ENCODE measurements around the gene PABPN1. TPM values are rescaled to one million over a fixed set of nuclear protein-coding genes. Genes with fewer than 3 reads are reported as not detected.
A peak's percentile ranks its signal among the peaks of the same experiment; 100 is the strongest.

The PABPN1 gene
- total RNA-seq, 3 donors from 2014 or later, result 157 to 185 (median 157) TPM

GRCh38 chr14:23346693-23347405 is 25.6 kb downstream of the PABPN1 start:
- DNase-seq (no peak), ATAC-seq (peak; percentile 12)
- peaks cover 2% of the 10 kb centered on the region for H3K4me1 ChIP-seq (ENCODE audit: low read depth)

GRCh38 chr14:23347406-23348296 is 26.4 kb downstream of the PABPN1 start:
- H3K4me3 ChIP-seq, result no peak overlapping the region
- H3K9me3 ChIP-seq, result no peaks in the 10 kb centered on the region
- no peak for DNase-seq
- peaks cover 10% of the 10 kb centered on the region for H3K4me1 ChIP-seq (ENCODE audit: low read depth)
- intact Hi-C loops (cut with DNase I, micrococcal nuclease), result no loop called here
- H3K36me3 ChIP-seq (ENCODE audit: low read depth), result no peaks in the 10 kb centered on the region
- no peak for TF ChIP-seq CTCF (IDR thresholded peaks at IDR 0.05)
- no peak for ATAC-seq

More at GRCh38 chr14:23346693-23347405, 25.6 kb downstream of the PABPN1 start:
- no peaks in the 10 kb centered on the region for H3K36me3 ChIP-seq (ENCODE audit: low read depth)
- no peaks in the 10 kb centered on the region for H3K9me3 ChIP-seq
- TF ChIP-seq CTCF (IDR thresholded peaks at IDR 0.05), result no peak
- intact Hi-C loops (cut with DNase I, micrococcal nuclease), result no loop called here
- no peak overlapping the region for H3K4me3 ChIP-seq

GRCh38 chr14:23348297-23348655 is 27.0 kb downstream of the PABPN1 start:
- H3K36me3 ChIP-seq (ENCODE audit: low read depth), result no peaks in the 10 kb centered on the region
- TF ChIP-seq CTCF (IDR thresholded peaks at IDR 0.05), result no peak
- no peak for ATAC-seq

GRCh38 chr14:23349156-23349845 is 28.0 kb downstream of the PABPN1 start:
- no peak overlapping the region for H3K4me3 ChIP-seq

More at GRCh38 chr14:23348297-23348655, 27.0 kb downstream of the PABPN1 start:
- Histone ChIP-seq H3K4me3 (no peak overlapping the region), H3K9me3 (no peaks in the 10 kb centered on the region), H3K4me1 (ENCODE audit: low read depth) (peaks cover 12% of the 10 kb centered on the region)
- intact Hi-C loops (cut with DNase I, micrococcal nuclease), result no loop called here
- no peak for DNase-seq

More at GRCh38 chr14:23349156-23349845, 28.0 kb downstream of the PABPN1 start:
- DNase-seq, result no peak
- no peaks in the 10 kb centered on the region for H3K36me3 ChIP-seq (ENCODE audit: low read depth)
- TF ChIP-seq CTCF (IDR thresholded peaks at IDR 0.05), result no peak
- intact Hi-C loops (cut with DNase I, micrococcal nuclease), result no loop called here
- H3K4me1 ChIP-seq (ENCODE audit: low read depth), result peaks cover 12% of the 10 kb centered on the region
- no peak for ATAC-seq
- no peaks in the 10 kb centered on the region for H3K9me3 ChIP-seq

Measured in mucosa of descending colon (tissue), 3 donors.